Stimulated activated CD8-positive, alpha-beta memory T cell treated with anti-CD3 and anti-CD28 coated beads, Interleukin-4, amount 100 ng/mL, for 1 hour (primary cell): ENCODE measurements around the gene GRAMD1B.

ENCODE experiments used
- DNase-seq, 2 donors: peaks; one replicate each; pipeline ENCODE4 v3.0.0-alpha.2; 2020; ENCODE audit warnings: low read depth in 2 of 2, low spot score in 1 of 2

Gene GRAMD1B

DNA sequence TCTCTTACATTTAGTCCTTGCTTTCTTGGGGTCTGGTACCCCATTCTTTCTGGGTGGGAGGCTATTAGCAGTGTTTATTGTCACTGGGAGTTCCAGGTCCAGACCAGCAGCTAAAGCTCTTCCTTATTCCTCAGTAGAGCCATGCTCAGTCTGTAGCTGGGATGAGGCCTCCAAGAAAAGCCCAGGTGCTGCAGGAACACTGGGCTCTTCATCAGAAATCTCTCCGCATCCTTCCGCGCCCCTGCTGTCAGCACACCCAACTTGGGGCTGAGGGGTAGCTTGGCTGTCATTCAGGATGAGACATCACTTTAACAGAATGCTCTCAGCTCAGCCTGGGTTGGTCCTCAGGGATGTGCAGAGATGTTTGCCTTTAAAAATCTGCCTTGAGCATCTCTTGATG is 97.5 kb downstream of the GRAMD1B start:
- no peak for DNase-seq

DNA sequence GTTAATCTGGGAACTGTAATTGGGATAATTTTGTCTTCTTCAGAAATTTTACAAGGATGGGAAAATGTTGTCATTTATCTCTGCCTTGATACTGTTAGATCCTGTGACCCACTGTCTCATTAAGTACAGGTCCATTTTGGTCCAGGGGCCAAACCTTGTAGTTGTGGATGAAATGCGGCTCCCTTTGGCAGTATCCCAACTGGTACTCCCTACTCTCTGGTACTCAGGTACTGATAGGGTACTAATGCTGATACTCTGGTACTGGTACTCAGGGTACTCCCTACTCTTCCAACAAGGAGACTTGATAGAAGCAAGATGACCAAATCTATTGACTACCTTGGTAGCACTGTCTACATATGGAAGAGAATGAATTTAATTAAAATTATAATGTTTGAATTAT is 97.9 kb downstream of the GRAMD1B start:
- DNase-seq: no peak

DNA sequence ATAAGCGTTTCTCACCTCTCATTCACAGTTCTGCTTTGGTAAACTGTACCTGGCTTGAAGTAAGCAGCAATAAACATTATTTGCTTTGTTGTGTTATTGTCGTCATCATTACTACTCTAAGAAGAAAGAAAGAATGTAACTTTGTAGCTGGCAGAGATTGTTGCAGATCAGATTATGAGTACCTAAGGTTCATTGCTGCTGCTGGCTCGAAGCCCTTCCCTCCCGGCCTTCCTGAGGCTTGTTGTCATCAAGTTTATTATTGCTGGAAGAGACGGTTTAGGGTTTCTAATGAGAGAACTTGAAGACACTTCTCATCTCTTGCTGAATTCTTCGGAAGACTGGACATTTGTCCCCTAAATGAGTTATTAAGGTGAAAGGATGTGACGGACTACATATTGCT is 101.3 kb downstream of the GRAMD1B start:
- DNase-seq: no peak

DNA sequence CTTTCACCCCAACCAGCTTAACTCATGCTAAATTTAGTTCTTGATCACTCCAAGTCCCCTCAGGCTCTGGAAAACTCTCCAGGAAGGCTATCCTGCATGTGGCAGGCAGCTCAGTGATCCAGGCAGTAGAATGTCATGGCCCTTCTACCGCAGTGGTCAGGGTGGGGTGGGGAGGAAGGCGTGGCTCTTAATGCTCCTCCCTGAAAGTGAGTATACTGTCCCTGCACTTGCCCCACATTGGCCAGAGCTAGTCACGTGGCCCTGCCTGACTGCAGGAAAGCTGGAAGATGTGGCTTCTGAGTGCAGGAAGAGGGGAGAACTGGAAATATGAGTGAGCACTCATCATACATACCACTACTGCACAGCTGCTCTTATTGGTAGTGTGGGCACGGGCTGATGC is 102.1 kb downstream of the GRAMD1B start:
- DNase-seq: no peak

DNA sequence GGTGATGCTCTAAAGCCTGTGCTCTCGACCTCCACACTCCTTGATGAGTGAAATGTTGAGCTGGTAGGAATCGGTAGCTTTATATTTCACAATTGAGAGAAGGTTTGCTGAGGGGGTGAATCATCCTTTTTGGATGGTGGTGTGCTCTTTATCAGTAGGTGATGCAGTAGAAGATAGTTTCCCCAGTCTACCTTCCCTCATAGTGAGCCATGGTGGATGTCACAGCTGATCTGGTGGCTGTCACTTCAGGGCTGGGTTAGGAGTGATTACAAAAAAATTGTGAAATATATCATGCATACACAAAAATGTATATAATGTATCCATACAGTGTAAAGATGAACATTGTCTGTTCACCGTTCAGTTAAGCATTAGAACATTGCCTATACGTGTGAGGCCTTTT is 105.3 kb downstream of the GRAMD1B start:
- DNase-seq: no peak

DNA sequence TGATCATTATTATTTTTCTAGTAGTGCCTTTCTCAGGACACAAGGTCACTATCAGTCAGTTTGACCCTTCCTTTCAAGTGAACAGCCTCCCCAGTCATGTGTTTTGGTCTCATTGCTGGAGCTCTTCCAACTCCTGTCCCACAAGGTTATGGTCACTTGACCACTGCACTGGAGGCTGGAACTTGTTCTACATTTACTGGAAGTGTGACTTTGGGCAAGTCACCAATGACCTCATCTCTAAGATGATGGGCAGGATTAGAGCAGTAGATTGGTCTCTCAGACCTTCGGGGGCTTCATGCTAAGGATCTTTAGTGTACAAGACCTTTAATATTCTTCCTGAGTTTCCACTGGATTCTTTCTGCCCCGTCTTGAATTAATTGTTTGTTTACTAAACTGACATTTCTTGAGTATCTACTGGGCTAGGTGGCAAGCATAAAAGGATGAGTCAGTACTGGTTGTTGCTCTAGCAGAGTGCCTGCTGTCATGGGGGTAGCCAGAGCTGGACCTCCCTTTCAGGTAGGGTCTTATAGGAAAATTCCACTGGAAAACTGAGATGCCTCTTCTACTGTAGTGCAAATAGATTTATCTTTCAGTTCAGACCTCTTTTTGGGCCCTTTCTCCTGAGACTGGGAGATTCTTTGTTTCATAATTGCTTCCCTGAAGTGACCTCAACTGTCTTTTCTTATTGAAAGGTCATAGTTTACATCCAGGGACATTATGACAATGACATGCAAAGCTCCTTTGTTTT is 106.8 kb downstream of the GRAMD1B start:
- DNase-seq: no peak

DNA sequence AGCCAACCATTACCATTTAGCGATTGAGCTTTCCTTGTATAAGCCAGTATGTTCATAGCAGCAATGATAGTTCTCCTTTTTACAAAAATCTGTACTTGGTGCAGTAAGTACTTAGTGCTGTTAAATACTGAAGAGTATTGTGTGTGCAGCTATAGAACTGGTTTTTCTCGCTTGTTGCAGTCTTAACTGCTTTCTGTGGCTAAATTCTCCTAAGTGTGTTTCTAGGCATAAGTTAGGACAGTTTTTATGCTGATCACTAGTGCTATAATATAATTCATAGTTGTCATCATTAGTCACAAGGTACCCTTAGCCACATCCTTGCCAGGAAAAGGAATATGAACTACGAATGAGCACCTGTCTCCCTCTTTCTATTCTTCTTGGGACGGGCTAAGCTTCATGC is 107.7 kb downstream of the GRAMD1B start:
- DNase-seq: no peak

DNA sequence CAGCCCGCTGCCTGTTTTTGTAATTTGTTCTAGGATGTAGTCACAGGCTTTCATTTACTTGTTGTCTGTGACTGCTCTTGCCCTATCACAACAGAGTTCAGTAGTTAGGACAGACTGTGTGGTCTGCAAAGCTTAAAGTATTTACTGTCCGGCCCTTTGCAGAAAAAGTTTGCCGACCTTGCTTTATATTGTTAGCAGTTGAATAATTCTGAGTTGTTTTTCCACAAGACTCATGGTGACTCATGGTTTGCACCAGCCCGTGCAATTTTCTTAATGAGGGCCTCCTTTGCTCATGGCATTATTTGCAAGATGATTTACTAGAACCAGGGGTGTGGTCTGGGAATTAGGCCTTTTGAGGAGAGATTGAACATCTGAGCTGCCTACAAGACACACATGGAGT is 113.7 kb downstream of the GRAMD1B start:
- no peak for DNase-seq

DNA sequence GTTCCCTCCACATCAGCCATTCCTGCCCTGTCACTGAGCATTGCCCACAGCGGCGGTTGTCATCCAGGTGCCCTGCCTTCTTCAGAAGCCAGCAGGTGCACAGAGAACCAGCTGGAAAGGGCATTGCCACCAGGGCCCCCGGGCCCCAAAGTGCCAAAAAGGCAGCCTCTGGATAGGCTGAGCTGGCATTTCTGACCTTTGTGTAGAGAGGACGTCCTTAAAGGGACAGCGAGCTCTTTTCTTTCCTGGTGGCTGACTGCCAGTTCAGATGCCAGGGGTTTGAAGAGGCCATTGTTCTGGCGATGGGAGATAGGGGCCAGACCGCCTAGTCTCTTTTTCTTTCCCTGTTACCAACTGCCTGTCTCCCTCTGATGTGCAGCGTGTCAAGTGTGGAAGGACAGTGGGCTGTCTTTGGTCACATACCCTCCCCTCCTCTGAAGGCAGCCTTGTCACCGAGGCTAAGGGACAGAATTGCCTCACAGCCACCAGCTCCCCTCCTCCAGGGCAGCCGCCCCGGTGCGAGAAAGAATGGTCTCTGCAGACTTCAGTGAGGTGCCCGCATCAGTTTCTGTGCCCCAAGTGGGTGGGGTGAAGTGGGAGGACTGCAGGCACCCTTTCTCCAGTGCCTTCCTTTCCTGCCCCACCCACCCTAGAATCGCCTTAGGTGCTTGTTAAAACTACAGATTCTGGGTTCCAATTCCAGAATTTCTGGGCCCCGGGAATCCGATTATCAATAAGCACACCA is 114.7 kb downstream of the GRAMD1B start:
- DNase-seq: no peak

DNA sequence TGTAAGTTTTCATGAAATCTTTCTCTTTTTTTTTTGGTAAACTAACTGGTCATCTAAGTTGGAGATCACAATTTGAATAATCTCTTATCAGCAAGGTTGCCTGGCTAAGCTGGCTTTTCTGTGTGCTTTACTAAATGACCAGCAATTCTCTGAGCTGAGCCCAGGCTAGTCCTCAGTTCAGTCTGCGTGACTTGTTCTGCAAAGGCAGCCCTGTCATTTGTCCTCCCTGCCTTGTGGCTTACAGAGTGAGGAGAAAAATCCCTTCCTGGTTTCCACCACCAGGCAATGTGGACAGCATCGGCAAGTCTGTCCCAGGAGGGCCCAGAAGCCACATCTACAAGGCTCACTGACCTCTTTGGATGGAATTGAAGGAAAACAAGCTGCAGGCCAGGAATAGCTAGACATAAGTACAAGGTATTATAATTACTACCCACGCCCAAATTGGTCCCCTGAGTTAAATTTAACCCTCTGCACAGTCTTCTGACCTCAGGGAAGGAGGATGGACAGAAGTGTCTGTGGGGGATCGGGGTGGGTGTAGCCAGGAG is 115.7 kb downstream of the GRAMD1B start:
- DNase-seq: no peak

DNA sequence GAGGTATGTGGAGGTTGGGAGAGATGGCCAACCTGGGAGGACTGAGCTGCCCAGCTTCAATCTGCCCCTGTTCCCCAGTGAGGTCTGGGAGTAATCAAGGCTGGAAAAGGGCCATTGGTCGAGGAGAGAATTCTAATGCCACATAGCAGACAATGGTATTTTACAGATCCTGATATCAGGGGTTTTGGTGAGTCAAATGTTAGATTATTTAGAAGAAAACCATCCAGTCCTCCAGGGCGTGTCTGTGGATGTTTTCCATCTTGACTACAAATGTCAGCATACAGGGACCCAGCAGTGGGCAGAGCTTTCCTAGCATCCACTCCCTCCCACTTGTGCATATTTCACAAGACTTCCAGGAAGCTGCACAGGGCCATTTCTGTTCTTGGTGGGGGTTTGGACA is 116.4 kb downstream of the GRAMD1B start:
- no peak for DNase-seq

DNA sequence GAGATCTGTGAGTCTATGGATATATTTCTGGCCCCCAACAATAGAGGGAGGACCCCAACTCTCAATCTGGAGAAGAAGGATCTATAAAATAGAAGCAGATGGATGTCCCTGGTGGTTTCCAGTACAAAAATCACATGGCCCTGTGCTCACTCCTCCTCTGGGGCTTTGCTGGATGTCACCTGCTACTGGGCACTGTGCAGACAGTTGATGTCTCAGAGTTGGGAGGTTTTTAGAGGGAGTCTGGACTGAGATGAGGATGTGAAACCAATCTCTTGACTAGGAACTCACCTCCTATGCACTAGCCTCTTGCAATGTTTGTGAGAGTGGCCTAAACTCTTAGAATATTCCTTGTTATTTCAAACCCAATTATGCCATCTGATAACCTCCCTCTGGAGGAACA is 117.1 kb downstream of the GRAMD1B start:
- DNase-seq: no peak

DNA sequence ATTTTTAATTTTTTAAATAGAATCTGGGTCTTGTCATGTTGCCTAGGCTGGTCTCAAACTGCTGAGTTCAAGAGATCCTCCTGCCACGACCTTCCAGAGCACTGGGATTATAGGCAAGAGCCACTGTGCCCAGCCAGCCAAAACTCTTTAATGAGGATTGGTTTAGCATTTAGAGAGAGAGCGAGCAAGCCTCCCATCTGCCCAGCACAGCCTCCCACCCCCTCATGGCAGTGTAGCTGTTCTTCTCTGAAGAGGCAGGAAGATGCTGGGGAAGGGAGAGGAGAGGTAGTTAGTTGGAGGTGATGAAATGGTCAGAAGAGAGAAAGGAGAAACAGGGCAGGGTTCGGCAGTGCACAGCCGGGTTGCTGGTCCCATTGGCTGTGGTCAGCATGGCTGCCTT is 118.7 kb downstream of the GRAMD1B start:
- no peak for DNase-seq

DNA sequence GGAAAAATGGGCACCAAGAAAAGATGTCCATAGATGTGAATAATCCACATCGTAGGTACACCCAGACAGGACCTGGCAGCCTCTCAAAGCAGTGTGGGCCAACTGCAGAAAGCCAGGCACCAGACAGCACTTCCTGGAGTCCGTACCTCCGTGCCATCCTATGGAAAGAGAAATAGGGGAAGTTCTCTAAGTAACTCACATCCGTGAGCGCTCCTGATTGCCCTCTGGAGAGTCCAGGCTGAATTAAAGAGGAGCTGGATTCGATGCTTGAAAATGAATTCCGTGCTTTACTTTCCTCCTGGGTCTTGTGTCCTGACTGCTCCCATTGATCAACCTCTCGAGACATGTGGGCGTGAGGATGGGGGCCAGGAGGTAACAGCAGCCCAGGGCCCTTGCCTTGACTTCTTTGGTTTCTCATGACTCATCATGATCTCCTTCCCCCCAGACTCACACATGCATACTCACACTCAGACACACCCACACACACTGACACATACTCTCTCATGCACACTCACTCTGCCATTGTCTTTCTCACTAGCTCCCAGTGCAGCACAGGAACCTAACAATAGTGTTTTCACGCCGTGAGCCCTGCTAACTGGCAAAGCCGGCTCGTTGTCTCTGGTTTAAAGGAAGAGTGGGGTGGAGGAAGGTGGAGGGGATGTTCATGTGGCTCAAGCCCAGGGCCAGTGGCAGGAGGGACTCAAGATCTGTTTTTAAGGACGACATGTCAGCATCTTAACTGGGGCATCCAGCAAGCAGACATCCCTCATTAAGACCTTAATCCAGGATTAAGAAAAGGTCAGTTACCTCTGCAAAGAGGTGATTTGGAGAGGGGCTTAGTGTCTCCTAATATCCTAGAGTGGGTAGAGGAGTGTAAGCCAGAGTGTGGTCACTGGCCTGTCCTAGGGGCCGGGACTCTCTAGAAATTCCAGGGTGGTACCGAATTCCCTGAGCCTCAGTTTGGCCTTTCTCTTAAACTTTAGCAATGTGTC is 120.2 kb downstream of the GRAMD1B start:
- DNase-seq: no peak

DNA sequence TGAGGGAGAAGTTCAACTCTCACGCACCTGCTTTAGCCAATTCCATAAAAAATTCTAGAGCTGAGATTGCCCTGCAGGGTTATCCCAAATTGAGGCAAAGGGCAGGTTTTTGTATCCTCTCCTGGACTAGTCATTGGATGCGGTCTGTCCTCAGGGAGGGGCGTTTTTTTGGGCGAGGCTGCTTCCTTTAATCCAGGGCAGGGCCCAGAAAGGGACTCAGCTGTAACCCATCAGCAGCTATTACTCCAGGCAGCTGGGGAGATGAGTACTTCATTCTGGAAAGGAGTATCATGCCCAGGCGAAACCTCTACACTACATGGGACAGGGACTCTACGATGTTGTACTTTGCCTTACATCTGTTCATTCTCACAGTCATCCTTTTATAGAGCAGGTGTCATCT is 121.0 kb downstream of the GRAMD1B start:
- no peak for DNase-seq

DNA sequence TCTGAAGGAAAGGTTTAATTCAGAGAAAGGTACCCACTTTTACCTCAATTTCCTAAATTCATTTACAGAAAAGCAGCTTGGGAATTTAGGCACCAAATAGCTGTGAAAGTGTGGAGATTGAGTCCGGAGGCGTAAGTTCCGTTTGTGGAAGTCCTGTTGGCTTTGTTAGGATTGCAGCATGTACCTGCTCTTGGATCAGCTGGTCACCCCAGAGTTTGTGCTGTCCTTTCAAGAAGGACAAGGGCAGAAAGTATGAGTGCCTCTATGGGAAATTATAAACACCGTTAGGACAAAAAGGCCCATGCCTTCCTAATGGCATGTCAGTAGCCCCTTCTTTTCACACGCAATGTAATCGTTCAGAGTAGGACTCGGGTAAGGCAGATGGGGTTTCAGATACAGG is 126.6 kb downstream of the GRAMD1B start:
- DNase-seq: no peak

DNA sequence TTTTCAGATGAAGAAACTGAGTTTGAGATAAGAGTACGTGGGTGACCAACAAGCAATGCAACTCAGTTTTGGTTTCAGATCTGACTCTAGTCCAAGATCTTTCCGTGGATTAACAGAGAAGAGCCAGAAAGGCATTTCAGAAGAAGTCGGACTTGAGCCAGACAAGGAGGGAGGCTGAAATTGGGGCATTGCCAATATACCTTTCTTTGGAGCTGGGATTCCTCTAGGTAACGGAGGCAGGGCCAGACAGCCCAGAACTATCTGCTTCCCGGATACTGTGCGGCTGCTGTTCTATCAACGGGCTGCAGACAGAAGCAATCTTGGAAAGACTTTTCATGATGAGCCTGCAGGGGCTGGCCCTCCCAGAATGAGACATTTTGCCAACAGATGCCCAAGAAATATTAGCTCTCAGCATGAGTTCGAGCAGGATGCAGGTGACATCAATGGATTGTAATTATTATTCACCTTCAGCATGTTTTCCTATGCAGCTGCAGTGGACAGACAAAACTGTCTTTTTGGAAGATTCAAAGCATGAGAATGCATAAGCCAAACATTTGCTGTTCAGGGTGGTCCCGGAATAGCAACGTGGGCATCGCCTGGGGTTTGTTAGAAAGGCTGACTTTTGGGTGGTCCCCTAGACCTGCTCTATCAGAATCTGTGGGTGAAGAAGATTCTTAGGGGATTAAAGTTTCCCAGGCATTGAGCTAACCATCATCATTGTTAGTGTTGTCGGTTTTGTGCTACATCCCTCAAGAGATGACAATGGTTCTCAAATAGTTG is 128.7 kb downstream of the GRAMD1B start:
- DNase-seq: no peak

DNA sequence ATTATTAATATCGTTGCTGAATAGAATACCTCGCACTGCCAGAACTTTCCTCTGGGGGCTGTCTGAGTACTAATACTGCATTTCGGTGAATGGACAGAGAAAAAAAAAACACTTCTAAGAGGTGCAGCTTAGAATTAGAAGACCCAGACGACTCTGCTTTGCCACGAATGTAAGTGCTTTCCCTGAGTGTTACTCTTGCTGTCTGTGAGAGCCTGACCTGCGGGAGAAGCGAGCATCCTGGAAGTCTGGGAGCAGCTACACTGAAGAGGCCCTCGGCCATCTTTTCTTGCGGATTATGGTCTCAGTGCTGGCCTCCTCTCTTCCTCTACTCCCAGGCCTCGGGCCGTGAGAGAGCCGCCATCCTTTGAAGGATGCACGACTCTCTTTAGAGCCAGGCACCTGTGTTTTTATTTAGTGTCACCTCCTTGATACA is 129.5 kb downstream of the GRAMD1B start:
- DNase-seq: no peak

DNA sequence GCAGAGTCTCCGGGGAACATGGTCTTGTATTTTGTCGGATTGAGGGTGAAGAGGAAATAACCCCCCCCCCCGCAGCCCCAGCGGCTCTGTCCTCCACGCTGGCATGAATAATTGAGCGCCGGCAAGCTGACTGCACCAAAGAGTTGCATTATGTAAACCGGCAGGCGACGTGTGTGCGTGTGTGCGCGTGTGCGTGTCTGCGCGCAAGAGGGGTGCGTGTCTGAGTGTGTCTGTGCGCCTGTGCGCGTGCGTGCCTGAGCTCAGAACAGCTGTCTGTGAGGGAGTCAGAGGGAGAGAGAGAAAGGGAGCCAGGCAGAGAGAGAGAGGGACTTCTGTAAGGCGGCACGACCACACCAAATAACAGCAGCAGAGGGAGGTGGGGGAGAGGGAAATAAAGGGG is 129.9 kb downstream of the GRAMD1B start:
- no peak for DNase-seq

DNA sequence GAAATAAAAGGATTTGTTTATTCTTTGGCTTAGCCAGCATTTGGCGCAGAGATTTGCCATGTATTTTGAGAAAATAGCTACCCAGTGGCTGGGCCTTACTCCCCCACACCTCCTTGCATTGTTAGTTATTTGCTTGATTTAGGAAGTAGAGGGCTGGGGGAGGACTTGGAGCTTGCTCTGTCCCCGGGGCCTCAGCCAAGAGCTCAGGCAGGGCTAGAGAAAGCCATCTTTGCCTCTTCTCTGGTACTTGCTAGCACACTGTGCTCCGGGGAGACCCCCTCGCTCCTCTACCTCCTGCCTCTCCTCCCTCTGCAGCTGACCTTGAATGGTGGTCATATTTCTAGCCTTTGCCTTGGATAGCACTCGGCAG is 131.3 kb downstream of the GRAMD1B start:
- no peak for DNase-seq

DNA sequence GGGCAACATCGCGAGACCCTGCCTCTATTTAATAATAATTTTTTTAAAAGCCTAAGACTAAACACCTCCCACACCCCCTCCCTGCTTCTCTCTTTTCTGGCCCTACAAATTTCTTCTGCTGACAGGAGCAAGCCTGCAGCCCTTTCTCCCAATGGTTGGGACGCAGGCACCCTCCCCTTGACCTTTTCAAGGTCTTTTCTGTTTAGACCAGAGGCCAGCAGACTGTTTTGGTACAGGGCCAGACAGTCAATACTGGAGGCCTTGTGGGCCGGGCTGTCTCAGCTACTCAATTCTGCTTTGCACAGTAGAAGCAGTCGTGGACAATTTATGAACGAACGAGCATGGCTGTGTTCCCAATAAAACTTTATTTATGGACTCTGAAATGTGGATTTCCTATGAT is 132.1 kb downstream of the GRAMD1B start:
- no peak for DNase-seq
